Psoas muscle (tissue), 8 donors: Measurements from ENCODE around the gene NRCAM. TPM values are rescaled to one million over a fixed set of nuclear protein-coding genes. Genes with fewer than 3 reads are reported as not detected.

Experiments
- ATAC-seq, 4 donors: fragments of 200-7000 bp; cut with Tn5 transposase; one replicate each; pipeline ENCODE4 v1.9.1; 2020; ENCODE audit warnings: moderate library complexity in 3 of 4, mild to moderate bottlenecking in 2 of 4
- DNase-seq, 2 donors: peaks; one replicate each; pipeline ENCODE4 v3.0.0-alpha.2; 2020
- H3K27ac ChIP-seq: fragments of 200-600 bp; one replicate; pipeline ENCODE4 v1.8.0; 2022
- H3K27me3 ChIP-seq, 3 donors: fragments of 200-600 bp in 1 of 3; one replicate each; pipeline versions ENCODE4 v1.6.1 to v1.8.0; 2013 to 2022; ENCODE audit warnings: low read length in 2 of 3, mild to moderate bottlenecking in 2 of 3, moderate library complexity in 1 of 3; ENCODE audit not compliant: insufficient read depth in 3 of 3
- H3K36me3 ChIP-seq, 2 donors: fragments of 200-600 bp in 1 of 2; one replicate each; pipeline versions ENCODE4 v1.6.1 to v1.8.0; 2013 to 2022; ENCODE audit warnings: low read depth in 1 of 2, mild to moderate bottlenecking in 1 of 2, moderate library complexity in 1 of 2; ENCODE audit not compliant: insufficient read depth in 1 of 2
- H3K4me1 ChIP-seq: fragments of 200-600 bp; one replicate; pipeline ENCODE4 v1.8.0; 2022
- H3K4me3 ChIP-seq: fragments of 200-600 bp; one replicate; pipeline ENCODE4 v1.8.0; 2022; ENCODE audit warnings: mild to moderate bottlenecking
- H3K9me3 ChIP-seq: fragments of 200-600 bp; one replicate; pipeline ENCODE4 v1.8.0; 2022
- WGBS, 3 donors: extraction: QIAGEN DNeasy Blood & Tissue Kit; methylation state at CpG; one replicate each; pipeline versions ENCODE4 v1.1.6 to v1.1.7; 2013; 5-methylcytosine and 5-hydroxymethylcytosine counted together
- intact Hi-C, 2 donors: fragments of 100-400 bp; cut with DNase I; formaldehyde crosslinking; loops; one replicate each; pipeline versions ENCODE4 v1.11.0 to v1.14.2; 2022
- polyA plus RNA-seq, 3 donors: library from polyadenylated mRNA; stranded (reverse); fragments of 200-250 nt; gene quantifications; one replicate each; pipeline ENCODE4 v1.2.3, GENCODE V29; 2013
- total RNA-seq, 4 donors: library from RNA; stranded (reverse); fragmentation: NEBNext Ultra II Directional in 2 of 4; extraction: Animal tissue kit (Norgen Biotek cat#: 25700) in 2 of 4; gene quantifications; one replicate each; pipeline versions ENCODE4 v1.2.1 to v1.2.4, GENCODE V29; 2021 to 2023
- TF ChIP-seq, protein P1 (sequence below): fragments of 200-600 bp; IDR thresholded peaks from one replicate; pipeline ENCODE4 v1.8.0; 2022; ENCODE audit warnings: antibody characterized with exemption
- donor health status: healthy with polysubstance abuse.
- donor health status: DM: no; HTN: no; CAD: no; lungs with moderate emphysema.
- donor health status: Bipolar disorder and iron deficiency.
- donor health status: healthy.
- donor health status: DM: yes; HTN: yes; CAD: no.
- donor health status: DM: no; HTN: no; CAD: no.
- donor health status: DM: no; HTN: no; CAD: no.
- donor health status: DM: yes; HTN: yes; CAD: no.

NRCAM gene
- total and polyA plus RNA-seq, 7 donors: 0.06 to 1.8 (median 0.55) TPM

DNA sequence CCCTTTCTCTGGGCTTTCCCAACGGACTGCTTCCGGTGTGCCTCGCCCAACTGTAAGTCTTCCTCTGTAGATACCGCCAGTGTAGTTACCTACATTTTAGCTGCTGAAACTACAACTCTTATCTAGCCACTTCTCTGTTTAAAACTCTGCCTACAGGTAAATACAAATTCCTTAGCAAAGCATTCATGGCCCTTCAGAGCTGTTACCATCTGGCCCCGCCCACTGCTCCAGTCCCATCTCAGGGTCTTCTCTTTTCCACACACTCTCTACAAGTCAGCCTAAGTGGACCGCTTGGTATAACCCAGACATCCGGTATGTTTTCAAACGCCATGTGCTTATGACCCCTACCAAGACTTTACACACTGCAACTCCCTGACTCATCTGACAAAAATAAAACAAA lies 285.1 kb downstream of the NRCAM start:
- no peak for DNase-seq
- no peak for ATAC-seq
- intact Hi-C loops: loop anchor here in 1 of 2 donors (10.0 kb wide), 1 partner anchor 294 kb away; no protein-coding TSS in a partner anchor
- WGBS, 3 donors: 92 to 95% (median 95%) methylated on average over 8 of the region's 8 CpGs
- Histone ChIP-seq H3K27ac (no peak overlapping the region), H3K36me3 (no peaks in the 10 kb centered on the region), H3K4me3 (no peak overlapping the region), H3K27me3 (no peaks in the 10 kb centered on the region), H3K4me1 (no peaks in the 10 kb centered on the region), H3K9me3 (no peaks in the 10 kb centered on the region)
- TF ChIP-seq, protein P1, sequence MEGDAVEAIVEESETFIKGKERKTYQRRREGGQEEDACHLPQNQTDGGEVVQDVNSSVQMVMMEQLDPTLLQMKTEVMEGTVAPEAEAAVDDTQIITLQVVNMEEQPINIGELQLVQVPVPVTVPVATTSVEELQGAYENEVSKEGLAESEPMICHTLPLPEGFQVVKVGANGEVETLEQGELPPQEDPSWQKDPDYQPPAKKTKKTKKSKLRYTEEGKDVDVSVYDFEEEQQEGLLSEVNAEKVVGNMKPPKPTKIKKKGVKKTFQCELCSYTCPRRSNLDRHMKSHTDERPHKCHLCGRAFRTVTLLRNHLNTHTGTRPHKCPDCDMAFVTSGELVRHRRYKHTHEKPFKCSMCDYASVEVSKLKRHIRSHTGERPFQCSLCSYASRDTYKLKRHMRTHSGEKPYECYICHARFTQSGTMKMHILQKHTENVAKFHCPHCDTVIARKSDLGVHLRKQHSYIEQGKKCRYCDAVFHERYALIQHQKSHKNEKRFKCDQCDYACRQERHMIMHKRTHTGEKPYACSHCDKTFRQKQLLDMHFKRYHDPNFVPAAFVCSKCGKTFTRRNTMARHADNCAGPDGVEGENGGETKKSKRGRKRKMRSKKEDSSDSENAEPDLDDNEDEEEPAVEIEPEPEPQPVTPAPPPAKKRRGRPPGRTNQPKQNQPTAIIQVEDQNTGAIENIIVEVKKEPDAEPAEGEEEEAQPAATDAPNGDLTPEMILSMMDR: no peak

DNA sequence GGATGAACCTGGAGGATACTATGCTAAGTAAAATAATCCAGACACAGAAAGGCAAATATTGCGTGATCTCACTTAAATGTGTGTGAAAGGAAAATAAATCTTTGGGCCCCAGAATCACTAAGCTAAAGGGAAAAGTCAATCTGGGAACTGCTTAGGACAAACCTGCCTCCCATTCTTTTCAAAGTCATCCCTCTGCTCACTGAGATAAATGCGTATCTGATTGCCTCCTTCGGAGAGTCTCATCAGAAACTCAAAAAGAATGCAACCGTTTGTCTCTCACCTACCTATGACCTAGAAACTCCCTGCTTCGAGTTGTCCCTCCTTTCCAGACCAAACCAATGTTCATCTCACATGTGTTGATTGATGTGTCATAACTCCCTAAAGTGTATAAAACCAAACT lies 286.0 kb downstream of the NRCAM start:
- Histone ChIP-seq H3K4me3 (no peak overlapping the region), H3K36me3 (no peaks in the 10 kb centered on the region), H3K27me3 (no peaks in the 10 kb centered on the region), H3K27ac (no peak overlapping the region), H3K9me3 (no peaks in the 10 kb centered on the region), H3K4me1 (no peaks in the 10 kb centered on the region)
- intact Hi-C loops: loop anchor here in 1 of 2 donors (10.0 kb wide), 1 partner anchor 295 kb away; no protein-coding TSS in a partner anchor
- ATAC-seq: no peak
- no peak for DNase-seq
- 62 to 69% (median 66%) methylated on average over 5 of the region's 5 CpGs for WGBS, 3 donors
- TF ChIP-seq, protein P1: no peak

DNA sequence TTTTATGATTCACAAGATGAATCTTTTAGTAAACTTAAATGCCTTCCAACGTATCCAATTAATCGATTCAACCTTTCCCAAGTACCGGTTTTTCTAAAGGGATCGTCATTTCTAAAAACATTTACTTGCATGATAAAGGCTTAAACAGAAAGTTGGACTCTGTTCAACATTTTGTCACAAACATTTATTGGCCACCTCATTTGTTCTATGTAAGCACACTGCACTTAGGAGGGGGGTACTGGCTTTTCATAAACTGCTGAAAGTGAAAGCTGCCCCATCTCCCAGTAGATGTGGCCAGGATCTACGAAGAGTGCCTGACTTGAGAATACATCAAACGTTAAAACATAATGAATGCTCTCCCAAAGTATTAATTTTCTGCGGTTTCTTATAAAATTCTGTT lies 288.8 kb downstream of the NRCAM start:
- DNase-seq (no peak), ATAC-seq (no peak)
- 63 to 72% (median 71%) methylated on average over 7 of the region's 7 CpGs for WGBS, 3 donors
- TF ChIP-seq, protein P1: no peak
- intact Hi-C loops: no loop called here
- Histone ChIP-seq H3K4me3 (no peak overlapping the region), H3K36me3 (no peaks in the 10 kb centered on the region), H3K9me3 (no peaks in the 10 kb centered on the region), H3K27ac (no peak overlapping the region), H3K27me3 (no peaks in the 10 kb centered on the region), H3K4me1 (no peaks in the 10 kb centered on the region)

DNA sequence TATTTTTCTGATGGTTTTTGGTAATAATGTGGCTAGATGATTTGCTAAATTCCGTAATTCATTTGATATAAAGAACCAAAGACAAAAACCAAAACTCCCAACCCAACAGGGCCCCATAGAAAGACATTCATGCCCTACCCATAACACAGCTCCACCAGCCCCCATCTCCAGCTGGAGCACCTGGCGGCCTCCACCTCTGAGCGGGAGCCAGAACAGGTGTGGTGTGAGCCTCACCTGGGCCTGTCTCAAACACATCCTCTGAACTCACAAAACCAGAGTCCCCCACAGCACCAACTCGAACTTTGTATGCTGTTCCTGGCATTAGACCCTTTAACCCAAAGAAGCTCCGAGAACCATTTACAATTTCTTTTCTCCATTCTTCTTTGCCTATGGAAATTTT lies 289.5 kb downstream of the NRCAM start:
- ATAC-seq: no peak
- no peaks in the 10 kb centered on the region for H3K4me1 ChIP-seq
- H3K9me3 ChIP-seq: no peaks in the 10 kb centered on the region
- intact Hi-C loops: no loop called here
- DNase-seq: no peak
- no peak overlapping the region for H3K27ac ChIP-seq
- 90% methylated on average over 5 of the region's 5 CpGs for WGBS, 3 donors
- TF ChIP-seq, protein P1: no peak
- no peaks in the 10 kb centered on the region for H3K36me3 ChIP-seq
- H3K4me3 ChIP-seq: no peak overlapping the region
- H3K27me3 ChIP-seq: no peaks in the 10 kb centered on the region

DNA sequence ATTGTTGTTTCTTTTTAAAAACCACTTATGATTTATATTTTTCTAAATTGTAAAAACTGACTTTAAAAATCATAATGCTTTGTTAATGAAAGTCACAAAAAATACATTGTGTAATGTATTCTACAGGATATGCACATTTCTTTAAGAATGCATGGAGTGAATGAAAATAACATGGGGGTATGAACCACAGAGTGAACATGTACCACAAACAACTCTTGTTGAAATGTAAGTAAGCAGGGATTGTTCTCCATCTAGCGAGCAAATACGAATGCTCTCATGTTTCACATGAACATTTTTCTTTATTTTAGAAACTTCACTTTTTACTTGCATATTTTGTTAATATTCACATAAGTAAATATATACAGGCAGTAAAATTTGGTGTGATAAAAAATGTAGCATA lies 290.5 kb downstream of the NRCAM start:
- no peaks in the 10 kb centered on the region for H3K9me3 ChIP-seq
- H3K36me3 ChIP-seq: no peaks in the 10 kb centered on the region
- TF ChIP-seq, protein P1: no peak
- ATAC-seq (no peak), DNase-seq (no peak)
- no peak overlapping the region for H3K4me3 ChIP-seq
- WGBS, 3 donors: 83 to 87% (median 84%) methylated on average over 2 of the region's 2 CpGs
- H3K27me3 ChIP-seq: no peaks in the 10 kb centered on the region
- intact Hi-C loops: no loop called here
- H3K27ac ChIP-seq: no peak overlapping the region
- H3K4me1 ChIP-seq: no peaks in the 10 kb centered on the region
